Measurements from ENCODE around the gene MMRN1.

- no peak for TF ChIP-seq POLR2A (IDR thresholded peaks at IDR 0.05)
- no peak for TF ChIP-seq CTCF (IDR thresholded peaks at IDR 0.05)
- TF ChIP-seq POLR2AphosphoS5 (IDR thresholded peaks at IDR 0.05), result no peak
Measured at GRCh38 chr4:89997171-89997704, 102.6 kb downstream of the MMRN1 start.

Measured in suprapubic skin (tissue), 4 donors.